ENCODE measurements around the gene ANTXRL.
"Not testable (repeated sequence)": the region's sequence is repeated elsewhere in the genome, so short reads cannot be mapped to it uniquely, and the experiment has no call there.

The ANTXRL gene

DNA sequence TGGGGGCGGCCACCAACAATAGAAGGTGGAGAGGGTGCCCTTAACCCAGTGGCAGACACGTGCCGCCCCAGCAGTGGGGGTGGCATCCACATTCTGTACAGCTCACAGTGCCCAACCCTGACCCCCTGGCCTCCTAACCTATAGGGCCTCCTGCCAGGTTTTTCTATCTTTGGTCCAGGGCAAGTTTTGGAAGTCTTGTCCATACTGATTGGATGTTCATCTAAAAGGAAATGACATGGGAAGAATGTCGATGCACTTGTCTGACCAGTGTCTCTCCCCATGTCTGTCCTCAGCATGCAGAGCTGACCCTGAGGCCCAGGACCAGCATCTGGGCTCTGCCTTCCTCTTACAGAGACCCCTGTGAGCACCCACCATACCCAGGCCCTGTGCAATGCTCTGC, 32.3 kb upstream of the ANTXRL start:
- no peak overlapping the region for H3K27ac ChIP-seq (ENCODE audit: insufficient read depth, low read length, poor library complexity, severe bottlenecking)
- DNase-seq: no peak
- no peak overlapping the region for H3K4me3 ChIP-seq (ENCODE audit: insufficient read depth, low read depth, low read length, poor library complexity, severe bottlenecking)
- H3K27me3 ChIP-seq (replicated peaks; ENCODE audit: control insufficient read depth, insufficient read depth, low read length, poor library complexity, severe bottlenecking): no peaks in the 10 kb centered on the region
- no peaks in the 10 kb centered on the region for H3K4me1 ChIP-seq (ENCODE audit: control insufficient read depth, insufficient read depth, low read length, poor library complexity, severe bottlenecking)
- H3K9me3 ChIP-seq (ENCODE audit: control insufficient read depth, low read length): no peaks in the 10 kb centered on the region
- H3K36me3 ChIP-seq (ENCODE audit: control insufficient read depth, insufficient read depth, low read length): peaks cover 40% of the 10 kb centered on the region

DNA sequence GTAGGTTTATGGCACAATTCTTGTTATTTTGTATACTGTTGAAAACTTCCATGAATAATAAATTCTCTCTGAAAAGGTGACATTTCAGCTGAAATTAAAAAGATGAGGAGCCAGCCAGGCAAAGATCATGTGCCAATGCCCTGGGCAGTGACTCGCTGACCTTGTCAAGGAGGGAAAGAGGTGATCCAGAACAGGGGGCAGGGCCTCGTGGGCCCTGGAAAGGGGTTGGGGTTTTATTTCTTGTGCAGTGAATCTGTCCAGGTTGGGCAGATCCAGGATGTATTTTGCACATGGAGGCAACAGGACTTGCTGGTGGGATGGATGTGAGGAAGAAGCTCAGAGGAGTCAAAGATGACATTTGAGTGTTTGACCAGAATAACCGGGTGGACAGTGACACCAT, 31.6 kb upstream of the ANTXRL start:
- not testable (repeated sequence) for H3K27me3 ChIP-seq (replicated peaks; ENCODE audit: control insufficient read depth, insufficient read depth, low read length, poor library complexity, severe bottlenecking); H3K4me1 ChIP-seq (ENCODE audit: control insufficient read depth, insufficient read depth, low read length, poor library complexity, severe bottlenecking); DNase-seq; H3K4me3 ChIP-seq (ENCODE audit: insufficient read depth, low read depth, low read length, poor library complexity, severe bottlenecking); H3K27ac ChIP-seq (ENCODE audit: insufficient read depth, low read length, poor library complexity, severe bottlenecking); H3K9me3 ChIP-seq (ENCODE audit: control insufficient read depth, low read length)
- H3K36me3 ChIP-seq (ENCODE audit: control insufficient read depth, insufficient read depth, low read length): peaks cover 40% of the 10 kb centered on the region

DNA sequence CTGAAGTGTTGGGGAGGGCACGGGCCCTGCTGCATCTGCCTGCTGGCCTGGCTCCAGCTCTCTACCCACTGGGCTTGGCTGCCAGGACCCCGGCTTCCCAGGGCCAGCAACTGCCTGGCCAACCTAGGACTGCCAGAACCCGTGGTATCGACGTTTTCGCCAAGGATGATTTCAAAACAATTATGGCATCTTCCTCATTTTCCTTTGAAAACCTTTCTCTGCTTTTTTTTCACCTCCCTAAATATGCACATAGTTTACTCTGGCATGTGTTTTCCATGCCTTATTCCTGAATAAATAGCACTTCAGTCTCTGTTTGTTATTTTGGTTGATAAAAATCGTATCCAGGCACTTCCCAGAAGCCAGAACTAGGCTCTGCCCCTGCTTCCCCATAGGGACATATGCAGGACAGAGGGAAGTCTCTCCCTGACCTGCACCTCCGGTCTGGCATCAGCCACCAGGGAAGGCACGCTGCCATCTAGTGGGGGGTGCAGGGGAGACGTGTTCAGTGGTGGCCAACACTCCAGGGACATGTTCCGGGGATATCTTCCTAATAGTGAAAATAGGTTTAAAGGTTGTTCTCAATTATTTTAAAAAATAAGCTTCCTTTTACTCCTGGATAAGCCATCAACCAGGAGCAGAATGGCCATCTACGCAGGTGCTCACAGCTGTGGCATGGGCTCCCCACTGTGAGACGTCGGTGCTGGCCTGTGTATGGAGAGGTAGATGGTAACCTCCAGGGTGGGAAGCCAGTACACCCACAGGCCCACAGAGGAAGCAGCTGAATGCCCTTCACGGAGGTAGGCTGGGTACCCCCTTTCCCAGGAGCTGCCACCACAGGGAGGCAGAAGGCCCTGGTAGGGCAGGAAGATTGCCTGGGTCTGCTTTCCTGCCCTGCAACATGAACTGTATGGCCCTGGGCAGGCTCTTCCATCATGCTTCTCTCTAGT, 30.7 kb upstream of the ANTXRL start:
- Histone ChIP-seq H3K27ac (ENCODE audit: insufficient read depth, low read length, poor library complexity, severe bottlenecking) (no peak overlapping the region), H3K27me3 (replicated peaks; ENCODE audit: control insufficient read depth, insufficient read depth, low read length, poor library complexity, severe bottlenecking) (no peaks in the 10 kb centered on the region), H3K4me3 (ENCODE audit: insufficient read depth, low read depth, low read length, poor library complexity, severe bottlenecking) (no peak overlapping the region), H3K9me3 (ENCODE audit: control insufficient read depth, low read length) (no peaks in the 10 kb centered on the region), H3K36me3 (ENCODE audit: control insufficient read depth, insufficient read depth, low read length) (peaks cover 35% of the 10 kb centered on the region), H3K4me1 (ENCODE audit: control insufficient read depth, insufficient read depth, low read length, poor library complexity, severe bottlenecking) (no peaks in the 10 kb centered on the region)
- peak in 1 of 3 donors; percentile 30 for DNase-seq

DNA sequence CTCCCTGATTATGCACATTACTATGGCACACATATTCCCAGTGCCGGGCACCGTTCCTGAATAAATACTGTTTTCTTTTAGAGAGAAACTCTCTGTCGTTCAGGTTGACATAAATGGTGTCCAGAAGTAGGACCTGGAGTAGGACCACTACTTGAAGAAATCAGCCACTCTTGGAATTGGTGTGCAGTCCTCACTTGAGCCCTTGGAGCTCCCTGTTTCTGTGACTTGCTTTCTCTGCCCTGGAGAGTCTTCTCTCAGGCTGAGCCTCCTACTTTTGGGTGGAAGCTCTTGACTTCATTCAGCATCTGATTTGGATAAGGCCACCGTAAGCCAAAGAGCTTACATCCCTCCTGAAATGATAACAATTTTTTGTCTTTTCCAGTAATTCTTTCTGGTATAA, 29.7 kb upstream of the ANTXRL start:
- DNase-seq: no peak
- Histone ChIP-seq H3K27me3 (replicated peaks; ENCODE audit: control insufficient read depth, insufficient read depth, low read length, poor library complexity, severe bottlenecking) (no peaks in the 10 kb centered on the region), H3K27ac (ENCODE audit: insufficient read depth, low read length, poor library complexity, severe bottlenecking) (no peak overlapping the region), H3K4me1 (ENCODE audit: control insufficient read depth, insufficient read depth, low read length, poor library complexity, severe bottlenecking) (no peaks in the 10 kb centered on the region), H3K36me3 (ENCODE audit: control insufficient read depth, insufficient read depth, low read length) (peaks cover 28% of the 10 kb centered on the region), H3K9me3 (ENCODE audit: control insufficient read depth, low read length) (no peaks in the 10 kb centered on the region), H3K4me3 (ENCODE audit: insufficient read depth, low read depth, low read length, poor library complexity, severe bottlenecking) (no peak overlapping the region)

DNA sequence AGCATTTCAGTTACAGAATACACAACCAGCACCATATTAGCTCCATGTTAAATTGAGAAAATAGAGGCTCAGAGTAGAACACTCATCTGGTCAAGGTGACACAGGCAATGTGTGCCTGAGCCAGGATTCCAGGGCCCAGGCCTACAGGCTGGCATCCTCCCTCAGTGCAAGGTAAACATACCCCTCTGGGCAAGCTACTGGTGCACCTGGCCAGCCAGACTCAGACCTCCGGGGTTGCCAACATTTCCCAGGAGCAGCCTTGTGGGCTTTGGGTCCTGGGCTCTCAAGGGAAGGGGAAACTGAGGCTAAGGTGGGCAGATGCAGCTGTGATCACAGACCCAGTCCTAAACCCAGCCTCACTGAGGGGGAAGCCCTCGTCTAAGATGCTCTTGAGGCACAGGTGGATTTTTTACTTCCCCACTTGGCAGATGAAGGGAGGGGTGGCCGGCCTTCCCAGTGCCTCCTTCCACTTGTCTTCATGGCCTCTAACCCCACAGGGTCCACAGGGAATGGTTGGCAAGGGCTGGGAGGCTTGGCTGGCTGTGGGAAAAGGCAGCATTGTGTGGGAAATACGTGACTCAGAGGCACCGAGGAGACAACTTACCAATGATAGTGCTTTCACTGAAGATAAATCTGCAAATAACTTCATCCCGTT, 23.8 kb upstream of the ANTXRL start:
- not testable (repeated sequence) for H3K27ac ChIP-seq (ENCODE audit: insufficient read depth, low read length, poor library complexity, severe bottlenecking); DNase-seq; H3K9me3 ChIP-seq (ENCODE audit: control insufficient read depth, low read length)

DNA sequence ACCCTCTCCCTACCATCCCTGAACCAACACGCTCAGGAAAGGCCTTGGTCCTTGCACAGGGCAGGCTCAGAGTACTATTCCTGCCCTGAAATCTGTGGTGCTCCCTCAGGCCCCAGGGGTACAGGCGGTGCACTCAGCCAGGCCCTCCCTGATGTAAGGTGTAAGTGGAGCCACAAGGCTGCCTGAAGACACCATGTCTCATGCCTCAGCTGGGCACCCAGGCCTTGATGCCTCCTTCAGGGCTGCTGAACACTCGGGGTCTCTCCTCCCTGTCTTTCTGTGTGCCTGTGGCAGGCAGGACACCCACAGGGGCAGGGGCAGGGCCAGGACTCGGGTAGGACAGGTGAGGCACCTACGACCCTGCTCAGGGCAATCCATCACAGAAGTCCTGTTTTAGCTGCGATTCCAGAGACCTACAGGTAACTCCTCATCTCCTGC, 22.9 kb upstream of the ANTXRL start:
- Histone ChIP-seq H3K4me3 (ENCODE audit: insufficient read depth, low read depth, low read length, poor library complexity, severe bottlenecking) (no peak overlapping the region), H3K9me3 (ENCODE audit: control insufficient read depth, low read length) (no peaks in the 10 kb centered on the region), H3K27ac (ENCODE audit: insufficient read depth, low read length, poor library complexity, severe bottlenecking) (no peak overlapping the region), H3K4me1 (ENCODE audit: control insufficient read depth, insufficient read depth, low read length, poor library complexity, severe bottlenecking) (peaks cover 8% of the 10 kb centered on the region), H3K36me3 (ENCODE audit: control insufficient read depth, insufficient read depth, low read length) (peaks cover 4% of the 10 kb centered on the region), H3K27me3 (replicated peaks; ENCODE audit: control insufficient read depth, insufficient read depth, low read length, poor library complexity, severe bottlenecking) (no peaks in the 10 kb centered on the region)
- no peak for DNase-seq

More for the DNA sequence above, 23.8 kb upstream of the ANTXRL start:
- not testable (repeated sequence) for H3K36me3 ChIP-seq (ENCODE audit: control insufficient read depth, insufficient read depth, low read length); H3K4me1 ChIP-seq (ENCODE audit: control insufficient read depth, insufficient read depth, low read length, poor library complexity, severe bottlenecking); H3K27me3 ChIP-seq (replicated peaks; ENCODE audit: control insufficient read depth, insufficient read depth, low read length, poor library complexity, severe bottlenecking); H3K4me3 ChIP-seq (ENCODE audit: insufficient read depth, low read depth, low read length, poor library complexity, severe bottlenecking)

DNA sequence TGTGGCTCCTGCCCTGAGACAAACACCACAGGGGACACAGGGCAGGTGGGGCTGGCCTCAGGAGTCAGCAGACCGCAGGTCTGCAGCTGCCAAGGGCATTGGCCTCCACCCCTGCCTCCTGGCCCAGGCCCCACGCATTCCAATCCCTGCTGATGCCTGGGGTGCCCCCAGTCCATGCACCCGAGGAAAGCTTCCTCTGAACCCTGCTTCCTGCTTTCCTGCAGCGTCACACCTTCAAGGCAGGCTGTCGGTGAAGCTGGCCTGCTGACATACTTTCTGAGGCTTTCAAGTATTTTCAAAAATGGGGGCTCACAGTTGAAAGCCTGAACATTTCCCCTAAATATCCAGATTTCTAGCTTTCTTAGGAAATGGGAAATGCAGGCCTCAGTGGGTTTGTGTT, 22.5 kb upstream of the ANTXRL start:
- Histone ChIP-seq H3K36me3 (ENCODE audit: control insufficient read depth, insufficient read depth, low read length) (peaks cover 4% of the 10 kb centered on the region), H3K27ac (ENCODE audit: insufficient read depth, low read length, poor library complexity, severe bottlenecking) (no peak overlapping the region), H3K4me1 (ENCODE audit: control insufficient read depth, insufficient read depth, low read length, poor library complexity, severe bottlenecking) (peaks cover 8% of the 10 kb centered on the region), H3K27me3 (replicated peaks; ENCODE audit: control insufficient read depth, insufficient read depth, low read length, poor library complexity, severe bottlenecking) (no peaks in the 10 kb centered on the region), H3K9me3 (ENCODE audit: control insufficient read depth, low read length) (no peaks in the 10 kb centered on the region), H3K4me3 (ENCODE audit: insufficient read depth, low read depth, low read length, poor library complexity, severe bottlenecking) (no peak overlapping the region)
- no peak for DNase-seq

DNA sequence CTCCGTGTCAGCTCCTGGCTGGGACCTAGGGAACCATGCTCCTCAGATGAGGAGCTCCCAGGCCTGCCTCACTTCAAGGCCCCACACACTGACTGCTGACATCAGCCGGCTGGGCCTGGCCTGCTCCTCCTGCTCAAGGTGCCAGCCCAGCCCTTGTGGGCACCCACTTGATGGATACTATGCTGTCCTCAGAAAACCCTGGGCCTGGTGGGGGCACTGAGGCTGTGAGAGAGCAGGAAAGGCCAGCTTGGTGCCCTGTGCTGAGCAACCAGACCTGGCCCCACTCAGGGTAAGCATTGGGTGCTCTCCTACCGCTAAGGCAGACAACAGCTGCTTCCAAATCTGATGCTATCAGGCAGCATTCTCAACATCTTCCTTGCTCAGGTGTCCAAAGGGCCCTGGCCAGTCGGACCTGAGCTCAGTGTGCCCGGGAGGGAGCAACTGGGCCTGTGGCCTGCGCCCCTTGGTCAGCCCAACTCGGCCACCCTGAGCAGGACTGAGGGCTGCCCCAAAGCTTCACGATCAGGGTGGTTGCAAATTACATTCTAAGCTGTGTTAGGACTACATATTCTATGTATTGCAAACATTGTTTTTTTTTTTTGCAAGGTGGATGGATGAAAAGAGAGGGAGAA, 21.9 kb upstream of the ANTXRL start:
- H3K36me3 ChIP-seq (ENCODE audit: control insufficient read depth, insufficient read depth, low read length): peaks cover 4% of the 10 kb centered on the region
- no peak for DNase-seq
- H3K9me3 ChIP-seq (ENCODE audit: control insufficient read depth, low read length): no peaks in the 10 kb centered on the region
- H3K4me3 ChIP-seq (ENCODE audit: insufficient read depth, low read depth, low read length, poor library complexity, severe bottlenecking): no peak overlapping the region
- peaks cover 12% of the 10 kb centered on the region for H3K4me1 ChIP-seq (ENCODE audit: control insufficient read depth, insufficient read depth, low read length, poor library complexity, severe bottlenecking)
- H3K27ac ChIP-seq (ENCODE audit: insufficient read depth, low read length, poor library complexity, severe bottlenecking): no peak overlapping the region
- no peaks in the 10 kb centered on the region for H3K27me3 ChIP-seq (replicated peaks; ENCODE audit: control insufficient read depth, insufficient read depth, low read length, poor library complexity, severe bottlenecking)

DNA sequence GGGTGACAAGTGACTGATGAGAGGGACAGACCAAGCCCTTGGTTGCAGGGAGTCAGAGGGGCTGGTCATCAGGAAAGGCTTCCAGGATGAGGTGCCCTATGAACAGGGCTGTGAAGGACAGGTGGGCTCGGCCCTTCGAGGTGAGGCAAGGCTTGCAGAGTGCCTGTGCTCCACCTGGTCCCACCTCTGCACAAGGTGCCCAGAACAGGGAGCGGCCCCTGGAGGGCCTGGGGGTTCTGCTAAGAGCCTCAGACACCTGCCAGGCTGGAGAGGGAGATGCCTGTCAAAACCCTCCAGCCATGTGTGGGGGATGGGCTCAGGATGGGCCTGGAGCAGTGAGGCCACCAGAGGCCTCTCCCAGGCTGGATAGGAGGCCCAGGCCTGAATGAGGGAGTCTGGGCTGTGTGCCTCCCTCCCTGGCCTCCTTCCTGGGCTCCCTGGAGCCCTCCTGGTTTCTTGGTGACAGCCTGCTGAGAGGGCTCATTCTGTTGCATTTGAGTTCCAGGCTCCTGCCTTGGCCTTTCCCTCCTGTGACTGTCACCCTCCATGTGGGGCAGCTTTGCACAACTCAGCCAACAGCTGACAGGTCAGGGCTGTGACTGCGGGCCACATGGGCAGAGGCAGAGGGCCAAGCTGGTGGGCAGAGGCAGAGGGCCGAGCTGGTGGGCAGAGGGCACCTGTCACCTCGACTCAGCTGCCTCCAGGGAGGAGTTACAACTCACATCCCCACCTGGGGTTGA, 21.1 kb upstream of the ANTXRL start:
- H3K36me3 ChIP-seq (ENCODE audit: control insufficient read depth, insufficient read depth, low read length); H3K27ac ChIP-seq (ENCODE audit: insufficient read depth, low read length, poor library complexity, severe bottlenecking); H3K27me3 ChIP-seq (replicated peaks; ENCODE audit: control insufficient read depth, insufficient read depth, low read length, poor library complexity, severe bottlenecking); DNase-seq; H3K4me3 ChIP-seq (ENCODE audit: insufficient read depth, low read depth, low read length, poor library complexity, severe bottlenecking); H3K9me3 ChIP-seq (ENCODE audit: control insufficient read depth, low read length): not testable (repeated sequence)
- peaks cover 21% of the 10 kb centered on the region for H3K4me1 ChIP-seq (ENCODE audit: control insufficient read depth, insufficient read depth, low read length, poor library complexity, severe bottlenecking)
